ENCODE results near the gene PTPRM.

DNA sequence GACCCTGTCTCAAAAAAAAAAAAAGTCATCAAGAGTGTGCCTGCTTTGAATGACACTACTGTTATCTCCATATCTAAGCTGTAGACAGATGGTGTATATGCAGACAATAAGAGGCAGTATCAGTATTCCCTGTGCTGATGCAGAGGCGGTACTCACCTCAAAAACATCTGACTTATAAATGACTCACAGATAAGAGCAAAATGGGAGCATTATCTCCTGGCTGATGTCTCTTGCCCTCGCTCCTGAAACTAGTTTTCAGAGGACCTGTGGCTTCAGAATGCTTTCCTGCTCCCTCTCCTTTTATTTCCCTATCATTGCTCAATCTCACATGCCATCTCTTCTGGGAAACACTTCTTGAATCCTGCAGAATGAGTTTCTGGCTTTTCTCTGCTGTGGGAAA lies 289.6 kb downstream of the PTPRM start:
- TF ChIP-seq POLR2AphosphoS5 (IDR thresholded peaks at IDR 0.05; ENCODE audit: low read depth, low read length), result no peak
- no peak for TF ChIP-seq POLR2A (IDR thresholded peaks at IDR 0.05; ENCODE audit: low read depth, low read length)

All from GM12892 (cell line).